ENCODE results near the gene TUBAL3.
"Not testable (repeated sequence)": the region's sequence is repeated elsewhere in the genome, so short reads cannot be mapped to it uniquely, and the experiment has no call there.

TUBAL3 gene

GRCh38 chr10:5423771-5424170, 19.1 kb upstream of the TUBAL3 start:
- no peak for DNase-seq (ENCODE audit: low read depth in 2 of 2)

- no peak for DNase-seq (ENCODE audit: low read depth in 2 of 2)
These were observed 15.0 kb upstream of the TUBAL3 start for GRCh38 chr10:5419466-5420094.

GRCh38 chr10:5418584-5418983, 14.0 kb upstream of the TUBAL3 start:
- no peak for DNase-seq (ENCODE audit: low read depth in 2 of 2)

GRCh38 chr10:5416981-5417380, 12.4 kb upstream of the TUBAL3 start:
- no peak for DNase-seq (ENCODE audit: low read depth in 2 of 2)

- DNase-seq (ENCODE audit: low read depth in 2 of 2) = peak; percentile 13 to 18
These were observed 8.6 kb upstream of the TUBAL3 start for GRCh38 chr10:5413012-5413938.

GRCh38 chr10:5412277-5412941, 7.8 kb upstream of the TUBAL3 start, which contains the start of gene NET1:
Gene NET1, plus strand, starts transcription at chr10:5412557. Its CDS starts 136 bp downstream, at chr10:5412693.
- peak; percentile 62 to 63 for DNase-seq (ENCODE audit: low read depth in 2 of 2)

- DNase-seq (ENCODE audit: low read depth in 2 of 2) = no peak
These were observed 7.3 kb upstream of the TUBAL3 start for GRCh38 chr10:5411941-5412276.

GRCh38 chr10:5410787-5411186, 6.2 kb upstream of the TUBAL3 start:
- DNase-seq (ENCODE audit: low read depth in 2 of 2) = not testable (repeated sequence)

GRCh38 chr10:5406918-5407317, 2.3 kb upstream of the TUBAL3 start:
- DNase-seq (ENCODE audit: low read depth in 2 of 2) = no peak

GRCh38 chr10:5402798-5403197, 1.8 kb downstream of the TUBAL3 start:
- no peak for DNase-seq (ENCODE audit: low read depth in 2 of 2)

- DNase-seq (ENCODE audit: low read depth in 2 of 2) = no peak
These were observed 4.0 kb downstream of the TUBAL3 start for GRCh38 chr10:5400468-5401240.

- no peak for DNase-seq (ENCODE audit: low read depth in 2 of 2)
These were observed 5.3 kb downstream of the TUBAL3 start for GRCh38 chr10:5399332-5399731.

- DNase-seq (ENCODE audit: low read depth in 2 of 2) = no peak
These were observed 7.9 kb downstream of the TUBAL3 start for GRCh38 chr10:5396556-5397300.

GRCh38 chr10:5395168-5395567, 9.5 kb downstream of the TUBAL3 start:
- no peak for DNase-seq (ENCODE audit: low read depth in 2 of 2)

- no peak for DNase-seq (ENCODE audit: low read depth in 2 of 2)
These were observed 11.1 kb downstream of the TUBAL3 start for GRCh38 chr10:5393529-5393928.

GRCh38 chr10:5391790-5392189, 12.8 kb downstream of the TUBAL3 start:
- no peak for DNase-seq (ENCODE audit: low read depth in 2 of 2)

GRCh38 chr10:5390607-5391205, 13.9 kb downstream of the TUBAL3 start:
- no peak for DNase-seq (ENCODE audit: low read depth in 2 of 2)

- DNase-seq (ENCODE audit: low read depth in 2 of 2) = no peak
These were observed 17.5 kb downstream of the TUBAL3 start for GRCh38 chr10:5387169-5387568.

GRCh38 chr10:5385224-5385623, 19.4 kb downstream of the TUBAL3 start:
- DNase-seq (ENCODE audit: low read depth in 2 of 2) = no peak

GRCh38 chr10:5381187-5381586, 23.4 kb downstream of the TUBAL3 start:
- no peak for DNase-seq (ENCODE audit: low read depth in 2 of 2)

- DNase-seq (ENCODE audit: low read depth in 2 of 2) = not testable (repeated sequence)
These were observed 24.2 kb downstream of the TUBAL3 start for GRCh38 chr10:5380395-5380794.

All from fibroblast of skin of left quadriceps (primary cell).